ENCODE results near the gene VEGFC.

Gene VEGFC

DNA sequence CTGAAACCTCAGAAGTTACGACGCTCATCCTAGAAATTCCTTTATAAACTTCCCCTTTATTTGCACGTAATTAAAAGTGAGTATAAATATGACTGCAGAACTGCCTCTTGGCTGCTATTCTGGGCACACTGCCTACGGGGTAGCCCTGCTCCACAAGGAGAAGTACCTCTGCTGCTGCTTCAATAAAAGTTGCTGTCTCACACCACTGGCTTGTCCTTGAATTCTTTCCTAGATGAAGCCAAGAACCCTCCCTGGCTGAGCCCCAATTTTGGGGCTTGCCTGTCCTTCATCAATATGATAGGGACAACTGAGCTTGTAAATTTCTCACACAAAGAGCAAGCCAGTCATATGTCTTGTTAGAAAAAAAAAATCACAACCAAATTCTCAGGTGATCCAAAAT lies 115.8 kb downstream of the VEGFC start:
- Histone ChIP-seq H3K36me3 (ENCODE audit: low read depth) (peaks cover 27% of the 10 kb centered on the region), H3K9me3 (ENCODE audit: severe bottlenecking) (no peaks in the 10 kb centered on the region), H3K4me1 (ENCODE audit: insufficient read depth, poor library complexity, severe bottlenecking) (no peaks in the 10 kb centered on the region), H3K4me3 (ENCODE audit: severe bottlenecking) (no peak overlapping the region), H3K27me3 (ENCODE audit: insufficient read depth, poor library complexity, severe bottlenecking) (no peaks in the 10 kb centered on the region), H3K27ac (ENCODE audit: poor library complexity, severe bottlenecking) (no peak overlapping the region)
- TF ChIP-seq CTCF (IDR thresholded peaks at IDR 0.05; ENCODE audit: poor library complexity, severe bottlenecking) = no peak
- no peak for ATAC-seq (ENCODE audit: low read depth)
- no peak for DNase-seq (ENCODE audit: low spot score)

DNA sequence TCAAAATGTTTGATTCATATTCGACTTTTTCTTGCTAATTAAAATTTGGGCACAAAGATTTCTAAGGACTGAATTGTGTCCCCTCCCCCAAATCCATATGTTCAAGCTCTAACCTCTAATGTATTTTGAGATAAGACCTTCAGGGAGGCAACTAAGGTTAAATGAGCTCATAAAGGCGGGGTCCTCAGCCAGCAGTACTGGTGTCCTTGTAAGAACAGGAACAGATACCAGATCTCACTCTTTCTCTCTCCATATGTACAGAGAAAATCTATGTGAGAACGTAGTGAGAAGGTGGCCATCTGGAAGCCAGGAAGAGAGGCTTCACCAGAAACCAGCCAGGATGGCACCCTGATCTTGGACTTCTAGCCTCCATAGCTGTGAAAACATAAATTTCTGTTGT lies 116.9 kb downstream of the VEGFC start:
- H3K9me3 ChIP-seq (ENCODE audit: severe bottlenecking) = no peaks in the 10 kb centered on the region
- DNase-seq (ENCODE audit: low spot score) (no peak), ATAC-seq (ENCODE audit: low read depth) (no peak)
- no peak overlapping the region for H3K27ac ChIP-seq (ENCODE audit: poor library complexity, severe bottlenecking)
- no peak for TF ChIP-seq CTCF (IDR thresholded peaks at IDR 0.05; ENCODE audit: poor library complexity, severe bottlenecking)
- H3K4me1 ChIP-seq (ENCODE audit: insufficient read depth, poor library complexity, severe bottlenecking) = no peaks in the 10 kb centered on the region
- no peak overlapping the region for H3K4me3 ChIP-seq (ENCODE audit: severe bottlenecking)
- no peaks in the 10 kb centered on the region for H3K27me3 ChIP-seq (ENCODE audit: insufficient read depth, poor library complexity, severe bottlenecking)
- peaks cover 16% of the 10 kb centered on the region for H3K36me3 ChIP-seq (ENCODE audit: low read depth)

GRCh38 chr4:176671532-176671931 lies 121.2 kb downstream of the VEGFC start:
- H3K27ac ChIP-seq (ENCODE audit: poor library complexity, severe bottlenecking) = no peak overlapping the region
- peaks cover 9% of the 10 kb centered on the region for H3K36me3 ChIP-seq (ENCODE audit: low read depth)
- ATAC-seq (ENCODE audit: low read depth) (no peak), DNase-seq (ENCODE audit: low spot score) (no peak)
- H3K4me3 ChIP-seq (ENCODE audit: severe bottlenecking) = no peak overlapping the region
- H3K4me1 ChIP-seq (ENCODE audit: insufficient read depth, poor library complexity, severe bottlenecking) = no peaks in the 10 kb centered on the region
- no peak for TF ChIP-seq CTCF (IDR thresholded peaks at IDR 0.05; ENCODE audit: poor library complexity, severe bottlenecking)
- no peaks in the 10 kb centered on the region for H3K27me3 ChIP-seq (ENCODE audit: insufficient read depth, poor library complexity, severe bottlenecking)
- no peaks in the 10 kb centered on the region for H3K9me3 ChIP-seq (ENCODE audit: severe bottlenecking)

DNA sequence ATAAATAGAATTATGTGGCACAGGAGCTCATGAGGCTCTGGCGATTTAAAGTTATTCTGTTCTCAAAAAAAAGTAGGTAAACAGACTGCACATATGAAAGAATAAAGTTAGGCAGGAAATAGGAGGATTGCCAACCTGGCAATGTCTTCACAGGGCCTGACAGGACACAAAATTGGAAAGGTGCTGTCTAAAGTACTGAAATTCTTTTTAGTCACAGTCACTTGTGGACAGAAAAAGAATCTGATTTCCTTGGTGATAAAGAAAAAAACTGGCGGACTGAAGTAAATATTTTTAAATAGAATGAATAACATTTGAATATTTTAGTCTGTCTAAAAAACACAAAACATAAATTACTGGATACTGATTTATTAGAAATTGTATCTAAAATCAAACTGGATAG lies 124.4 kb downstream of the VEGFC start:
- no peak for DNase-seq (ENCODE audit: low spot score)
- Histone ChIP-seq H3K36me3 (ENCODE audit: low read depth) (peaks cover 4% of the 10 kb centered on the region), H3K4me3 (ENCODE audit: severe bottlenecking) (no peak overlapping the region), H3K4me1 (ENCODE audit: insufficient read depth, poor library complexity, severe bottlenecking) (no peaks in the 10 kb centered on the region), H3K27me3 (ENCODE audit: insufficient read depth, poor library complexity, severe bottlenecking) (no peaks in the 10 kb centered on the region), H3K9me3 (ENCODE audit: severe bottlenecking) (no peaks in the 10 kb centered on the region), H3K27ac (ENCODE audit: poor library complexity, severe bottlenecking) (no peak overlapping the region)
- no peak for ATAC-seq (ENCODE audit: low read depth)
- no peak for TF ChIP-seq CTCF (IDR thresholded peaks at IDR 0.05; ENCODE audit: poor library complexity, severe bottlenecking)

- H3K4me1 ChIP-seq (ENCODE audit: insufficient read depth, poor library complexity, severe bottlenecking) = no peaks in the 10 kb centered on the region
- no peak overlapping the region for H3K4me3 ChIP-seq (ENCODE audit: severe bottlenecking)
- no peak for ATAC-seq (ENCODE audit: low read depth)
- no peaks in the 10 kb centered on the region for H3K27me3 ChIP-seq (ENCODE audit: insufficient read depth, poor library complexity, severe bottlenecking)
- no peak for TF ChIP-seq CTCF (IDR thresholded peaks at IDR 0.05; ENCODE audit: poor library complexity, severe bottlenecking)
- H3K9me3 ChIP-seq (ENCODE audit: severe bottlenecking) = no peaks in the 10 kb centered on the region
- no peak for DNase-seq (ENCODE audit: low spot score)
- H3K27ac ChIP-seq (ENCODE audit: poor library complexity, severe bottlenecking) = no peak overlapping the region
- no peaks in the 10 kb centered on the region for H3K36me3 ChIP-seq (ENCODE audit: low read depth)
Observed at GRCh38 chr4:176664964-176665363, 127.8 kb downstream of the VEGFC start.

All from RWPE2 (cell line).